Effector CD4-positive, alpha-beta T cell (primary cell): ENCODE measurements around the gene RALY.
"Not testable (repeated sequence)": the region's sequence is repeated elsewhere in the genome, so short reads cannot be mapped to it uniquely, and the experiment has no call there.

Experiments used
- DNase-seq: peaks from one replicate; pipeline ENCODE4 v3.0.0-alpha.2; 2020

Gene RALY

DNA sequence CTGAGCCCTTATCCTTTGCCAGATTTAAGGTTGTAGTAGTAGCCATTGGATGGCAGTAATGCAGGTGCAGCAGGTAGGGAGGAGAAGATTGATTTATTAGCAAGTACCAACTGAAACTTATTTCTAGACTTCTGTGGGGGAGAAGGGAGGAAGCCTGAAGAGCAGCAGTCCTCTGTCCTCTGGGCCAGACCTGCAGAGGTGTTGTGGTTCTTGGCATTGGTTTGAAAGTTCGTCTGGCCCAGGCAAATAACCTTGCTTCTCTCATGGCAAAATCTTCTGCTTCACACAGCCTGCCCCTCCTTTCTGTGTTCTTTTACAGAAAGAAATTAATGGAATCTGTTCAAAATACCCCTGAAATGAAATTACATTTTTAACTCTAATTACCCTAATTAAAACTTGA, 24.5 kb downstream of the RALY start:
- no peak for DNase-seq

DNA sequence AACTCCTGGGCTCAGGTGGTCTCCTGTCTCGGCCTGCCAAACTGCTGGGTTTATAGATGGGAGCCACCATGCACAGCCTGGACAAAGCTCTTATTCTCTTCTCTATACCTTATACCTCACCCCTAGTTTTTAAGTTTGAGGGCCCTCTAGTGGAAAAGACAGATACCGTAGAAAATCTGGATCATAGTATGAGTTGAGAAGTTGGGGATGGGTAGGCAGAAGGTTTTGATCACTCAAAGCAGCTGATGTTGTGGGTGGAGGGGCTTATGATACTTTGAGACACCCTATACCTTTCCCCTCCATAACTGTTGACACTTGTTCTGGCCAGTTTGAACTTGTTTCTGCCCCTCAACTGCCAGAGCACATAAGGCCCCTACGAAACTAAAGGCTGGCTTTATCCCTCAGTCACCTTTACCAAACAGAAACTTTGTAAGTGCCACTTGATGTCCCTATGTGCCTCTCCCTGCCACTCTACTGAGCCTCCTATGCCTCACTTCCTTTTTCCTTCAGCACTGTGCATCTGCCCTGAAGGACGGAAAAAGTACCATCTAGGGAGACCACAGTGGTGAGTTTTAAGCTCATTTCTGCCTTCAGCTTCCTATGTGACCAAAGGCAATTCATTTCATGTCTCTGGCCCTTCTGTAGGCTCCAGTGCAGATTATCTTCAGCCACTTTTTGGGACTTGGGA, 28.6 kb downstream of the RALY start:
- DNase-seq: no peak

DNA sequence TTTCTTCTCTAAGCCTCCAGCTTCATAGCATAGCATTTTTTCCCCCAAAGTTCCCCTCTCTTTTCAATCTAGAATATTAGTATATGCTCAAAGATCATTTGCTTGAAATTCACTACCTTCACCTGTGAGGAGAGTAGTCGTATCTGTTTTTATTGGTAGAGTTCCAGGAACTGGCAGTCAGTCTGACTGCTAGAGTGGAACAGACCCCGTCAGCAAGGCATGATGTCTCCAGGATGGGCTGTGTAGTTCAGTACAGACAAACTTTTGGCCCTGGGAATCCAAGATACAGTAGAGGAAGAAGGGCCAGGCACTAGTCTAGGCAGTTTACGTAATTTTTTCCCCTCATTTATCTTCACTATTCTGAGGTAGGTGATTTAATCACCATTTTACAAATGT, 29.1 kb downstream of the RALY start:
- DNase-seq: no peak

DNA sequence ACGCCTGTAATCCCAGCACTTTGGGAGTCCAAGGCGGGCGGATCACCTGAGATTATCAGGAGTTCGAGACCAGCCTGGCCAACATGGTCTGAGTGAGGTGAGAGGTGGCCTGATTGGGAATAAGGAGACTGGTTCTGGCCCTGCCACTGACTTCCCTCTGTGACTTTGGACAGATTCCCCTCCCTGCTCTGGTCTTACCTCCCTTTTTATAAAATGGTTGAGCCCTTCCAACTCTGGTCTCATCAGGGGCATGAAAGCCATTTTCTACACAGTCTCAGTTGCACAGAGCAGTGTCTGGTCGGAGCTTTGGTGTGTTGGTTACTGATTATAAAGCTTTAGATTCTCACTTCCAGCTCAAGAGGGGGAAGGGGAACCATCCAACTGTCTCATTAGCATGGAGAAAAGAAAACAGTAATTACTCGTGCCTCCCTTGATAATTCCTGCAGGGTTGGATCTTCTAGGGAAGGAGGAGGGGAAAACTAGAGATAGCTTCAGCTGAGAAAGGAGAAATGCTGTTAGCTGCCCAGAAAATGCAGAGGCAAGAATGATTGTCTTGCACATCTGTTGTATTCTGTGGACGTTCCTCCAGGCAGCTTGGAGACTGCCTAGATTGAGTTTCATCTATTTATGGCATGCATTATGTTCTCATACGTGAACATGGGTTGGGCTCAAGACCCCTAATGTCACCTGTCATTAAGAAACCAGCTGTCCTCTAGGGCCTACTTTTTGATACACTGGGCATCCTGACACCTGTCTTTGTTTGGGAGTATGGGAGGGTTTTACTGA, 30.4 kb downstream of the RALY start:
- no peak for DNase-seq

DNA sequence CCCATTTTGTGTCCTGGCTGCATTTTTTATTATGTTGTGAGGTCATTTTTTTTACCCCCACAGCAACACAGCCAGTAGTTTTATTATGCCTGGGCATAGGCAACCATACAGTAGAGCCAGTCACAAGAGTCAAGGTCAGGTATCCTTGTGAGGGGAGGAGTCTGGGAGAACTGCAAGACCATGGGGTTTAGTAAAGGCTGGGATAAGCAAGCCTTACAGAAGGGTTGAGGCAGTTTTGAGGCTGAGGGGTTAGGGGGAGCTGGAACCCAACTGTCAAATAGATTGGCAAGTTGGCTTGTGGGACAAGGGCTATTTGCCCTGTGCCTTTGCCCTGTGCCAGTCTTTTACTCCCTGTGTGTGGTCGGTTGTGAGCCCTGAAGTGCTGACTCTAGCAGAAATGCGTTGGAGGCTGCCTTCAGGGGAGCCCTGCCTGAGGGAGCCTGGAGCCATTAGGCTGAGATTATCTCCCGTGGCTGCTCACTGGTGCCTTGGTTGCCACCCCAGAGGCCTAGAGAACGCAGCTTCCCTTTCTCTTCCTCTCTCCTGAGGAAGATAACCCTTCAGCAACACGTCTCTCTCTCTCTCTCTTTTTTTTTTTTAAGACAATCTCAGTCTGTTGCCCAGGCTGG, 31.1 kb downstream of the RALY start:
- DNase-seq: no peak

DNA sequence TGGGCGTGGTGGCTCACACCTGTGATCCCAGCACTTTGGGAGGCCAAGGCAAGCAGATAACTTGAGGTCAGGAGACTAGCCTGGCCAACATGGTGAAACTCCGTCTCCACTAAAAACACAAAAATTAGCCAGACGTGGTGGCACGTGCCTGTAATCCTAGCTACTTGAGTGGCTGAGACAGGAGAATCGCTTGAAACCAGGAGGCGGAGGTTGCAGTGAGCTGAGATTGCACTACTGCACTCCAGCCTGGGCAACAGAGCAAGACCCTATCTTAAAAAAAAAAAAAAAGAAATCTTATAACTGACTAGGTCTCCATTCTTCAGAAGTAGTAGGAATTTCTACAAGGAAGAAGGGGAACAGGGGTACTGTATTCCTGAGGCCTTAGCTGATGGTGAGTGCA, 34.3 kb downstream of the RALY start:
- DNase-seq: not testable (repeated sequence)

DNA sequence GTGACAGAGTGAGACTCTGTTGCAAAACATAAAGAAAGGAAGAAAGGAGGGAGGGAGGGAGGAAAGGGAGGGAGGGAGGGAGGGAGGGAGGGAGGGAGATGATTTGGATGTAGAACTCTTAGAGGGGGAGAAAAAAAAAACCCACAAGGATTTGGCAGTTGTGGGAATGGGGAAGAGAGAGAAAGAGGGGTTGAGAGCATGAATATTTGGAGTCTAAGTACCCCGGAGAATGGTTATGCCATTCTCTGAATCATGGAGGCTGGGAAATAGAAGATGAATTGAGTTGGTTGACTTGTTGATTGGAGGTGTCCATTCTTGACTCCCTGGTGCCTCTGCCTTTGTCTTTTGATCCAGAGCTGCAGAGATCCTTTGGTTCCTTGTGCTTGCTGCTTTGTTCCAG, 35.7 kb downstream of the RALY start:
- DNase-seq: no peak

DNA sequence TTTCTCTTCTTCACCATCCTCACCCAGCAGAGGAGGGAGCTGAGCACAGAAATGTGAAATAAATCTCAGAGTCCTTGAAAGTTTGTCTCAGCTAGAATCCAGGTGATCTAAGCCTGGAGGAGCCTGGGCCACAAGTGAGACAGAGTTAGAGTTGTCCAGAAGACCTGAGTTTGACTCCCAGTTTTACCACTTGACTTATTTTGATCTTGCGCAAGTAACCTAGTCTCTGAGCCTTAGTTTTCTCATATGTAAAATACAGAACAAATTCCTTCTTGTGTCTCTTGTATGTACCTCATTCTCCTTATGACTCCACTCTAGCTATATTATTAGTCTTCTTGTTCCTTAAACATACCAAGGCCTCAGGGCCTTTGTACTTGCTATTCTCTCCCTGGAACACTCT, 36.7 kb downstream of the RALY start:
- no peak for DNase-seq

DNA sequence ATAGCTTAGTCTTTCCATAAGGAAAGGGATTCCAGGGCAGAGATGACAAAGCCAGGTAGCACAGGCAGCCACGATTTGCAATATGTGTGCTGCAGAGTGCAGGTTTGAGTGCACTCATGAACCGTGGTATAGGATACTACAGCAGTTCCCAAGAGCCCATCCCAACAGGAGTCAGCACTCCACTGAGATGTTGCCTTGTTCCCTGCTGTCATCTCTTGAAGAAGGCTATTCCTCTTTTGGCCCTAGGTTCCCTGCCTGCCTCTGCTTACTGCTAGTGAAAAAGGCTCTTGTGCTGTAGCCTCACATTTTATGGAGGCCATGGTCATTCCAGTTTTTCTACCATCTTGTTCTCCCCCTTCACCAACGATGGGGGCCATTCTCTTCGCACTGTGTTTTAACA, 40.2 kb downstream of the RALY start:
- no peak for DNase-seq

DNA sequence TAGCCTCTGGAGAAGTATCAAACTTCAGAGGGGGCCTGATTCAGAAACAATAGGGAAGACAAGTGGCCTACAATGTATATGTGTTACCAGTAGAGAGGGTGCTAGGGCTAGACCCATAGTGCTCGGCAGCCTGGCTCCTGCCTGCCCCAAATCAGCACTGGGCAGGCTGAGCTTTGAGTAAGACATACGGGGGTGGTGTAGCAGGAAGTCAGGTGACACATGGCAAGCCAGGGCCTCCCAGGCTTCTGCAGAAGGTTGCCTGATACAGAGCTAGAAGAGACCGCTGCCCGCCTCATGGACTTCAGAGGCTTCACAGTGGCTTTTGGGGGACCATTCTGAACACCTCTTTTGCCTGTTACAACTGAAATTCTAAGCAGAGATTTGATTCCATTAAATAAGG, 43.4 kb downstream of the RALY start:
- peak; percentile 19 for DNase-seq

DNA sequence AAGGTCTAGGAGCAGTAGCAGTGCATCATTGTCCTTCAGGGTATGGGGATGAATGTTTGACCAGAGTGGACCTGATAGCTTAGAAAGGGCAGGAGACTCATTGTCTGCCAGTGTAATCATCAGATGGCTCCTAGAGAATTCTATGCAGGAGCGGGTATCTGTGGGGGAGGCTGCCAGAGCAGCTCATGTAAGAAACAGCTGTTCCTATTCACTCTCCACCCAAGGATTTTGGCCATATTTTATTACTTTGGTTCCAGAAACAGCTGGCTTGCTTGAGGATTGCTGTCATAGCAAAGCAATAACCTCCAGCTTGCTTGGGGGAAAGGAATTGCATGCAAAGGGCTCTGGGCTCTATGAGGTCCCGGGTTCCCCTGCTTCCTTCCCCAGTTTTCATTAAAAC, 44.1 kb downstream of the RALY start:
- DNase-seq: no peak

DNA sequence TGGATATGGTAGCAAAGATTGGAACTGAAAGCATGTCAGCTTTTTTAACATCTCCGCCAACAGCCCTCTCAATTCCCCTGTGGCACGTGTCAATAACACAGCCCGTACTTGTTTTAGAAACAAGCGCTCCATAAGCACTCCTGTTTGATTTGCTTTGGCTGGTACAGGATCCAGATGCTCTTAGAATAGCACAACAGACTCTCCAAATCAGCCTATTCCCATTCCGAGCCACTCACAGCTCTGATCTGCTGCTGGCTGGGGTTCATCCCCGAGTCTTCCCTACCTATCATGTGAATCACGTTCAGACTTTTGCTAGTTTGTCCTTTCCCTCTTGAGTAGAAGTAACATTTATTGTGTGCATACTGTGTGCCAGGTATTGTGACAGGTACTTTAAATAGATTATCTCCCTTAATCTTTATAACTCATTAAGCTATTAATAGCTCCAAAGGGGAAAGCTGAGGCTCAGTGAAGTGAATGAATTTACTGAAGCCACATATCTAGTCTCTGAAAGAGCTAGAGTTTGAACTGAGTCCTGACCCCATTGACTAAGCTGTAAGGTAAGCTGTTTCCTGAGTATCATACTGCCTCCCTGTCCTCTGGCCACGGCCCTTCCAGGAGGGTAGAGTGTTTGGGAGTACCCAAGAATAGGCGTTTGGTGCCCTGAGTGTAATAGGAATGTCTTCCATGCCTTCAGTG, 46.7 kb downstream of the RALY start:
- no peak for DNase-seq

DNA sequence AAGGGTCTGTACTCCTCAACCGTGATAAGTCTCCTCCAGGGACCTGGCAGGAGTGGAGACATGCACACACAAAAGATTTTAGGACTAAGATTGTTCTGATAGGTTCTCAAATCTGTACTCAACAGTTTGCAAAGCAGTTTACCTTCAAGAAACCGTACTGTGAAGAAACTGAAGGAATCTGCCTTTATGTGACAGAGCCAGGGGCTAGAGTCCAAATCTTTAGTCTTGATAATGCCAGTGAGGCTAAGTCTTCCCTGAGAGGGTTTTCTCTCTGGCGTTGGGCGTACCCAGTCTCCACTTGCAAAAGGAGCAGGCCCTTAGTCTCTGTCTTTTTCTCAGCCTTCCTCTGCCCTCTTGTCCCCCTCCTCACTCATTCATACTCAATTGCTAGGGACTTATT, 47.5 kb downstream of the RALY start:
- no peak for DNase-seq

DNA sequence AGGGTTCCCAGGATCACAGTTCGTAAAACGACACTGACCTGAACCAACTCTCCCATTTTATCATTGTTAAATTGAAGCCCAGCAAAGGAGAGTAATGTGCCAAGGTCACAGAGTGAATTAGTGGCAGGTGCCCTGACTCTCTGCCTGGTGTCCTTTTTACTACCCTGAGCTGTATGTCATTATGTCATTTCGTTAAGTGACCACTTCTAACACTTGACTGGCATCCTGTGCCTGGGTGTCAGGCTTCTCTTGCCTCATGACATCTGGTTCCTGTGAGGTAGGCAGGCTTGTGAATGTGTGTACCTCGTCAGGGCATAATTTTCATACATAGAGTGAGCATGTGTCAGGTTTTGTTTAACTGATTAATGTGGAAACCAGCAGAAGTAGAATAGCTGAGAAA, 48.6 kb downstream of the RALY start:
- DNase-seq: no peak

DNA sequence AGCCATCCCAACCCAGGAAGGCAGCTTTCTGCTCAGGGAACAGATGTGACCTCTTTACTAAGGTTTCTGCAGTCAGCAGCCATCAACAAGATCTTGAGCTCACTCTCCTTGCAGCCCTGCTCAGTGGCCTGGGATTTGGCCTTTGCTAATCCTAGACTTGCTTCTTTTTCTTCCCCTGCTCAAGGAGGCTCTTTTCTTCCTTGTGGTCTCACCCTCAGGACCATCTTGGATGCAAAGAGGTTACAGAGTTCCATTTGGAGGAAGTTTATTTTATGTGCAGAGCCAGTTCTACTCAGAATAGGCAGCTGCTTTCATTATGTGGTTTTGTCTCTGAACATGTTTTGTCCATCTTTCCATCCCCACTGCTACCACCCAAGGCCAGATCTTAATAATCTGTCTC, 49.3 kb downstream of the RALY start:
- no peak for DNase-seq

DNA sequence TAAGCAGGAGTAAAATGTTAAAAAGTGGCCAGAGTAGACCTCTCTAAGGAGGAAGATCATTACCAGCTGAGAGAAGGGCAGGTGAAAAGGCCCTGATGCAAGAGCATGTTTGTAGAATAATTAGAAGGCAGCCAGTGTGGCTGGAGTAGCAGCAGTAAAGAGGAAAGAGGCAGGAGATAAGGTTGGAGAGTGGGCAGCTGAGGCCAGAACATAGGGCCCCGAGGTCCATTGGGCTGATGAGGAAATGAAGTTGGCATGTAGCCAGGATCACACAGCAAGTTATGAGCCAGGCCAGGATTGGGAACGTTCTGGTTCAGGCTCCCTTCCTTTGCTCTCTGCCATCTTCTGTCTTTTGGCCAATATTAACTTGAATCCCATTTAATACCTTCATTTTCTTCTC, 51.6 kb downstream of the RALY start:
- DNase-seq: no peak

DNA sequence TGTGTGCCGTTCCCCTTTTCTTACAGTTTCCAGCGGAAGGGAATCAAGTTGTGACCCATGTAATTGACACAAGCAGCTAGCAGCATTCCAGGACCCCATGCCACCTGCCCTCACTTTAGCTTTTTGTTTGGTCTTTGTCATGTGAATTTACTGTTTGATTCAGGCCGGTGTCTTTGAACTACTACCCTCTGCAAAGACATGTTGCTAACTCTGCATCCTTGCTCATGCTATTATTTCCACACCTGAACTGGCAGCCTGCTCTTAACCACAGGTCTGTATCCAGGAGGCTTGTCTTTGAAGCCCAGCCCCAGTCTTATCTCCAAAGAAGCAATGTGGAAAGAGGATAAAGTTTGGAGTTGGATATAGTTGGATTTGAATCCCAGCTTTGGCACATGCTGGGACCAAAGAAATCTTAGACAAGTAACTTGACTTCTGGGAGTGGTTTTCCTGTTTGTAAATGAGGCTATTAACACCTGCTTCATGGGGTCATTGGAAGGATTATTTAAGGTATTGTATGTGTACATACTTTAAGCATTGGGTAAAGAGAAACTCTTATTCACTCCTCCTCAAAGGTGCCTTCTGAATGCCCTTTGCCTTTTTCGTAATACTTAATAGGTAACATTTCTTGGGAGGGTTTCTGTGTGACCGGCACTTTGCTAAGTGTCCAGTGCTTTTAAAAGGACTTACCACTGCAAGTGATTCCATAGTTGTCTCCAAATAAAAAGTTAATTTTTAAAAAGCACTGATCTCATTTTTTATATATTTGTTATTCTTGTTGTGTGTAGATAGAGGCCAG, 52.4 kb downstream of the RALY start:
- no peak for DNase-seq

DNA sequence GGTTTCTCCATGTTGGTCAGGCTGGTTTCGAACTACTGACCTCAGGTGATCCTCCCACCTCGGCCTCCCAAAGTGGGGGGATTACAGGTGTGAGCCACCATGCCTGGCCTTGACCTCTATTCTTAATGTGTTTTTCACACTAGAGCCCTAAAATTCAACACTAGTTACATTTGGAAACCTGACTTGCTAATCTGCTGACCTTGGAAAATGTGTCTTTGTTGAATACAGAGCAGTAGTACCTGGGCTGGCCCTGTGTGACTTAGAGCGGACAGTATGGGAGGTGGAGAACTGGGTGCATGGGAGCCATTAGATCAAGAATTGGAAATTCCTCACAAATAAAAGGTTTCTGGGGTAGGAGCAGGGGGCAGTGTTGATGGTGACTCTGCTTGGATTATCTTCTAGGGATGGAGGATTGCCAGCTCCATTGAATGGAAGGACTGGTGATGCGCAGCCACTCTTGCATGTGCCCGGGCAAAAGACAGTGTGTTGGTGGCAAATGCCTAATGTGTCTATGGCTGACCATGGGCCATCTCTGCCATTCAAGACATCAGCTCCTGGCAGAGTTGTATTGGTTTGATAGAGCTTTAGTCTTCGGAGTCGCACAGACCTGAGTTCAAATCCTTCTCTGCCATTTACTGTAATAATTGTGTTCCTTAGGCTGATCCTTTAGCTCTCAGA, 53.4 kb downstream of the RALY start:
- no peak for DNase-seq

DNA sequence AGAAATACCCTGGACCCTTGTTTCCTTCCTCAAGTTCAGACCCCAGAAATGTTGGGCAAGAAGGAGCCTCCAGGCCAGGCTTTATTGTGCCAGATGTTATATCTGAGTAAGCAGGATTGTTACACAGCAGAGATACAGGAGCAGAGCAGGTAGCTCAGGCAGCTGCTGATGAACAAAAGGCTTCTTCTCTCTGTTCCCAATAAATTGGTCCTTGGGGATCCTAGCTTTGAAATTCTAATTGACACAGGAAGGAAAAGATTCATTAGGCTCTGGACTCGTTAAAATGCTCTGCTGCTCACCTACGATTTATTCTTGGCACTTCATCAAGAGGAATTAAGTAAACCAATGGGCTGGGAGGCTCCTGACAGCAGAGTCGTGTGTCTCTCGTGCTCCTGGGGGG, 54.2 kb downstream of the RALY start:
- DNase-seq: no peak

DNA sequence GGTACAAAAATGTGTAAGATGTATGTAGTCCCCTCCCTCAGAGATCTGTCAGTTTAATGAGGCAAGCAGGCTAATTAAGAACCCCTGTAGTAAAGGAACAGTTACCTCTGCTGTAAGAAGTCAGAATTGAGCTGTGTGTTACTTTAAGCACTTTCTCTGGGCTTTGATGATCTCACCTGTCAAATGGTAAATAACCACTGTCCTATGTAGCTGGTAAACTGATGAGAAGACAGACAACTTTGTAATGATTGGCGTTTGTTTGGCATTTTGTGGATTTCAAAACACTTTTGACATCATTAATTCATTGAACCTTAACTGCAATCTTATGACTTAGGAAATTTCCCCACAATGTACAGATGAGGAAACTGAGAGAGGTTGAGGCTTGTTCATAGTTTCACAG, 55.7 kb downstream of the RALY start:
- DNase-seq: no peak

DNA sequence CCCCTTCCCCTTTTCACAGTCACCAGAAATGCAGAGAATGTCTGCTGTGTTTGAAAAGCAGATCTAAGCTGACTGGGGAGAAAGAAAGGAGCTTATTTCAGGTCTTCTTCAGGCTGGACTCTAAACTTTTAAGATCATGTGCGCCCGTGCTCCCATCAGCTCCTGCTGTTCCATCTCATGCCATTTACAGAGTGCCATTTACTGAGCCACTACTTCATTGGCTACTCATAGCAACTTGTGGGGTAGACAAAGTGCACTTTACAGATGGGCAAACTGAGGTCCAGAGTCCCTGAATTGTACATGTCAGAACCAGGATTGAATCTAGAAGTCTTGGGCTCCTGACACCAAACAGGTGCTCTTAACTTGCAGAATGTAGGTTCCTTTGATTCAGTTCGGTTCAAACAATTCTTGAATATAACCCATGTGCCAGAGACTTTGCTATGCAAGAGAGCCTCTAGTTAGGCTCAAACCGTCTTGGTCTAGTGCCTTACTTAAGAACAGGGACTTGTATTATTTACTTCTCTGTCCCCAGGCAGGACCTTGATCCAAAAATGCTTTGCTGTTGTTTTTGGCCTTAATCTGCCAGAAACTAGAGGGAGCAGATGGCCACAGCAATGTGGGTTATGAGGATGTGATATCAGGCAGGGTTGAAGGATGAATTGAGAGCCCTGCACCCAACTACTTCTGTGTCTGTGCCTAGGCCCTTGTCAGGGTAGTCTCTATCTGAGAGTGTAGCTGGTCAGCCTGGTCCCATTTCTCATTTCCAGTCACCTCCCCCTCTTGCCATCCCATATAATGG, 56.4 kb downstream of the RALY start:
- no peak for DNase-seq
